GM18907 (cell line): ENCODE data around the gene KLF7.
A peak's percentile ranks its signal among the peaks of the same experiment; 100 is the strongest.

Experiments used
- ATAC-seq: cut with Tn5 transposase; IDR thresholded peaks from one replicate; pipeline ENCODE4 v1.9.1; 2021; ENCODE audit warnings: mild to moderate bottlenecking, moderate library complexity; ENCODE audit not compliant: unreplicated experiment

Gene KLF7

GRCh38 chr2:207167099-207167923, 1.6 kb upstream of the KLF7 start:
- no peak for ATAC-seq

- peak; percentile 59 for ATAC-seq
Measured at GRCh38 chr2:207166349-207167098, 776 bp upstream of the KLF7 start.

- peak; percentile 97 for ATAC-seq
Measured at GRCh38 chr2:207166039-207166348, 246 bp upstream of the KLF7 start.

GRCh38 chr2:207164006-207164831, 1.5 kb downstream of the KLF7 start:
- no peak for ATAC-seq

- ATAC-seq: no peak
Measured at GRCh38 chr2:207163756-207164005, 2.1 kb downstream of the KLF7 start.

GRCh38 chr2:207163053-207163755, 2.5 kb downstream of the KLF7 start:
- ATAC-seq: no peak

GRCh38 chr2:207162316-207162715, 3.4 kb downstream of the KLF7 start:
- no peak for ATAC-seq

GRCh38 chr2:207161247-207162123, 4.3 kb downstream of the KLF7 start:
- ATAC-seq: no peak

GRCh38 chr2:207160115-207160514, 5.6 kb downstream of the KLF7 start:
- ATAC-seq: no peak

GRCh38 chr2:207159002-207159401, 6.7 kb downstream of the KLF7 start:
- no peak for ATAC-seq

GRCh38 chr2:207157731-207158130, 8.0 kb downstream of the KLF7 start:
- no peak for ATAC-seq

GRCh38 chr2:207157162-207157481, 8.6 kb downstream of the KLF7 start:
- no peak for ATAC-seq

GRCh38 chr2:207156451-207157161, 9.1 kb downstream of the KLF7 start:
- ATAC-seq: peak; percentile 80

GRCh38 chr2:207155516-207156444, 10.0 kb downstream of the KLF7 start:
- no peak for ATAC-seq

GRCh38 chr2:207154556-207155510, 10.9 kb downstream of the KLF7 start:
- ATAC-seq: no peak

GRCh38 chr2:207153266-207153975, 12.3 kb downstream of the KLF7 start:
- ATAC-seq: no peak

GRCh38 chr2:207151048-207151447, 14.7 kb downstream of the KLF7 start:
- no peak for ATAC-seq
